ENCODE measurements around the gene RNF113B.

The RNF113B gene

GRCh38 chr13:98176777-98177608 is at the start of gene RNF113B:
TSS of gene RNF113B (minus strand) at chr13:98177269. CDS start at chr13:98177236, 33 bp downstream.
- no peaks in the 10 kb centered on the region for H3K27me3 ChIP-seq (ENCODE audit: low read depth)
- no peaks in the 10 kb centered on the region for H3K9me3 ChIP-seq
- DNase-seq (ENCODE audit: low spot score in 2 of 2), result no peak
- H3K36me3 ChIP-seq (replicated peaks), result no peaks in the 10 kb centered on the region
- H3K4me3 ChIP-seq, result no peak within 1 kb of the TSS
- in situ Hi-C loops (cut with MboI; ENCODE audit: low sequenced_read_pairs), result no loop called here
- H3K4me1 ChIP-seq, result peaks cover 37% of the 10 kb centered on the region

- Histone ChIP-seq H3K36me3 (replicated peaks) (no peaks in the 10 kb centered on the region; the same call in 1 of the 2 replicates), H3K9me3 (no peaks in the 10 kb centered on the region), H3K4me1 (no peaks in the 10 kb centered on the region), H3K27me3 (ENCODE audit: low read depth) (no peaks in the 10 kb centered on the region), H3K4me3 (no peak overlapping the region)
- DNase-seq (ENCODE audit: low spot score in 2 of 2), result no peak
- in situ Hi-C loops (cut with MboI; ENCODE audit: low sequenced_read_pairs), result no loop called here
Measured at GRCh38 chr13:98226496-98226895, 49.4 kb upstream of the RNF113B start.

- Histone ChIP-seq H3K9me3 (no peaks in the 10 kb centered on the region), H3K27me3 (ENCODE audit: low read depth) (no peaks in the 10 kb centered on the region), H3K4me3 (no peak overlapping the region), H3K36me3 (replicated peaks) (no peaks in the 10 kb centered on the region; the same call in 1 of the 2 replicates), H3K4me1 (no peaks in the 10 kb centered on the region)
- DNase-seq (ENCODE audit: low spot score in 2 of 2), result no peak
- in situ Hi-C loops (cut with MboI; ENCODE audit: low sequenced_read_pairs), result no loop called here
Measured at GRCh38 chr13:98225036-98225940, 48.2 kb upstream of the RNF113B start.

GRCh38 chr13:98224557-98224956 is 47.5 kb upstream of the RNF113B start:
- H3K27me3 ChIP-seq (ENCODE audit: low read depth), result no peaks in the 10 kb centered on the region
- H3K36me3 ChIP-seq (replicated peaks), result no peaks in the 10 kb centered on the region; the same call in 1 of the 2 replicates
- DNase-seq (ENCODE audit: low spot score in 2 of 2), result no peak
- H3K4me1 ChIP-seq, result no peaks in the 10 kb centered on the region
- no peaks in the 10 kb centered on the region for H3K9me3 ChIP-seq
- in situ Hi-C loops (cut with MboI; ENCODE audit: low sequenced_read_pairs), result no loop called here
- H3K4me3 ChIP-seq, result no peak overlapping the region

- no peaks in the 10 kb centered on the region for H3K27me3 ChIP-seq (ENCODE audit: low read depth)
- no peaks in the 10 kb centered on the region; the same call in 1 of the 2 replicates for H3K36me3 ChIP-seq (replicated peaks)
- in situ Hi-C loops (cut with MboI; ENCODE audit: low sequenced_read_pairs), result no loop called here
- no peak overlapping the region for H3K4me3 ChIP-seq
- no peaks in the 10 kb centered on the region for H3K4me1 ChIP-seq
- H3K9me3 ChIP-seq, result no peaks in the 10 kb centered on the region
- no peak for DNase-seq (ENCODE audit: low spot score in 2 of 2)
Measured at GRCh38 chr13:98223741-98224140, 46.7 kb upstream of the RNF113B start.

GRCh38 chr13:98222816-98223215 is 45.7 kb upstream of the RNF113B start:
- Histone ChIP-seq H3K9me3 (no peaks in the 10 kb centered on the region), H3K27me3 (ENCODE audit: low read depth) (no peaks in the 10 kb centered on the region), H3K4me1 (no peaks in the 10 kb centered on the region), H3K4me3 (no peak overlapping the region), H3K36me3 (replicated peaks) (no peaks in the 10 kb centered on the region; the same call in 1 of the 2 replicates)
- DNase-seq (ENCODE audit: low spot score in 2 of 2), result no peak
- in situ Hi-C loops (cut with MboI; ENCODE audit: low sequenced_read_pairs), result no loop called here

GRCh38 chr13:98222081-98222554 is 45.0 kb upstream of the RNF113B start:
- DNase-seq (ENCODE audit: low spot score in 2 of 2), result no peak

GRCh38 chr13:98221234-98221633 is 44.2 kb upstream of the RNF113B start:
- H3K4me1 ChIP-seq, result peaks cover 3% of the 10 kb centered on the region; the same call in 1 of the 2 replicates

More at GRCh38 chr13:98222081-98222554, 45.0 kb upstream of the RNF113B start:
- H3K4me1 ChIP-seq, result no peaks in the 10 kb centered on the region
- H3K27me3 ChIP-seq (ENCODE audit: low read depth), result no peaks in the 10 kb centered on the region
- in situ Hi-C loops (cut with MboI; ENCODE audit: low sequenced_read_pairs), result no loop called here
- no peak overlapping the region for H3K4me3 ChIP-seq
- no peaks in the 10 kb centered on the region for H3K9me3 ChIP-seq
- no peaks in the 10 kb centered on the region; the same call in 1 of the 2 replicates for H3K36me3 ChIP-seq (replicated peaks)

GRCh38 chr13:98220271-98220791 is 43.3 kb upstream of the RNF113B start:
- no peak for DNase-seq (ENCODE audit: low spot score in 2 of 2)
- in situ Hi-C loops (cut with MboI; ENCODE audit: low sequenced_read_pairs), result no loop called here
- H3K27me3 ChIP-seq (ENCODE audit: low read depth), result no peaks in the 10 kb centered on the region
- no peaks in the 10 kb centered on the region for H3K9me3 ChIP-seq
- no peaks in the 10 kb centered on the region for H3K36me3 ChIP-seq (replicated peaks)
- peaks cover 5% of the 10 kb centered on the region; the same call in 1 of the 2 replicates for H3K4me1 ChIP-seq
- no peak overlapping the region for H3K4me3 ChIP-seq

More at GRCh38 chr13:98221234-98221633, 44.2 kb upstream of the RNF113B start:
- no peaks in the 10 kb centered on the region for H3K9me3 ChIP-seq
- in situ Hi-C loops (cut with MboI; ENCODE audit: low sequenced_read_pairs), result no loop called here
- H3K27me3 ChIP-seq (ENCODE audit: low read depth), result no peaks in the 10 kb centered on the region
- DNase-seq (ENCODE audit: low spot score in 2 of 2), result no peak
- no peak overlapping the region for H3K4me3 ChIP-seq
- no peaks in the 10 kb centered on the region; the same call in 1 of the 2 replicates for H3K36me3 ChIP-seq (replicated peaks)

- H3K4me3 ChIP-seq, result no peak overlapping the region
- H3K9me3 ChIP-seq, result no peaks in the 10 kb centered on the region
- in situ Hi-C loops (cut with MboI; ENCODE audit: low sequenced_read_pairs), result no loop called here
- H3K36me3 ChIP-seq (replicated peaks), result peaks cover 4% of the 10 kb centered on the region; the same call in 1 of the 2 replicates
- H3K27me3 ChIP-seq (ENCODE audit: low read depth), result no peaks in the 10 kb centered on the region
- DNase-seq (ENCODE audit: low spot score in 2 of 2), result no peak
- H3K4me1 ChIP-seq, result peaks cover 5% of the 10 kb centered on the region; the same call in 1 of the 2 replicates
Measured at GRCh38 chr13:98219685-98220084, 42.6 kb upstream of the RNF113B start.

- no peak overlapping the region for H3K4me3 ChIP-seq
- H3K27me3 ChIP-seq (ENCODE audit: low read depth), result no peaks in the 10 kb centered on the region
- peaks cover 5% of the 10 kb centered on the region; the same call in 1 of the 2 replicates for H3K4me1 ChIP-seq
- no peak for DNase-seq (ENCODE audit: low spot score in 2 of 2)
- no peaks in the 10 kb centered on the region for H3K9me3 ChIP-seq
- peaks cover 7% of the 10 kb centered on the region; the same call in 1 of the 2 replicates for H3K36me3 ChIP-seq (replicated peaks)
- in situ Hi-C loops (cut with MboI; ENCODE audit: low sequenced_read_pairs), result no loop called here
Measured at GRCh38 chr13:98217597-98217996, 40.5 kb upstream of the RNF113B start.

GRCh38 chr13:98216711-98217285 is 39.7 kb upstream of the RNF113B start:
- no peak for DNase-seq (ENCODE audit: low spot score in 2 of 2)
- H3K36me3 ChIP-seq (replicated peaks), result peaks cover 7% of the 10 kb centered on the region; the same call in 1 of the 2 replicates
- in situ Hi-C loops (cut with MboI; ENCODE audit: low sequenced_read_pairs), result no loop called here
- H3K27me3 ChIP-seq (ENCODE audit: low read depth), result no peaks in the 10 kb centered on the region
- no peaks in the 10 kb centered on the region for H3K9me3 ChIP-seq
- no peak overlapping the region for H3K4me3 ChIP-seq
- H3K4me1 ChIP-seq, result peaks cover 5% of the 10 kb centered on the region; the same call in 1 of the 2 replicates

GRCh38 chr13:98216135-98216565 is 39.1 kb upstream of the RNF113B start:
- peaks cover 7% of the 10 kb centered on the region; the same call in 1 of the 2 replicates for H3K36me3 ChIP-seq (replicated peaks)
- no peak overlapping the region for H3K4me3 ChIP-seq
- peaks cover 5% of the 10 kb centered on the region; the same call in 1 of the 2 replicates for H3K4me1 ChIP-seq
- H3K27me3 ChIP-seq (ENCODE audit: low read depth), result no peaks in the 10 kb centered on the region
- in situ Hi-C loops (cut with MboI; ENCODE audit: low sequenced_read_pairs), result no loop called here
- peak in 1 of 2 experiments; percentile 34 for DNase-seq (ENCODE audit: low spot score in 2 of 2)
- no peaks in the 10 kb centered on the region for H3K9me3 ChIP-seq

Data from HAP-1 (cell line).